ENCODE measurements around the gene SEMA3C.
A peak's percentile ranks its signal among the peaks of the same experiment; 100 is the strongest.

Gene SEMA3C

DNA sequence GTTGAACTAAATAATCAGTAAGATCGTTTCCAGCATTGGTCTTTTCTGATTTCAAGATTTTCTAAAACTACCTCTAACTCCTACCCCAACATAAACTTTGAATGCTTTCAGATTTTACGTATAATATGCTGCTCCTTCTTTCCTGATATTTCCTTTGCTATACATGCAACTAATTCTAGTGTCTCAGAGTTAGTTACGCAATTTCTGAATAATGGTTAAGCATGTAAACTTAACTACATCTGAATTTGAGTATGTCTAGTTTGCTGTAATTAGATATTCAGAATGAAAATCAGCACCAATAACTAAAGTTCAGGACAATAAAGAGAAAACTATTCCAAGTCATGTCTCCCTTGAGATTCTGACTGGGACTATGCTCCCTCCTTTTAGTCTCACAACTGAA lies 71.0 kb downstream of the SEMA3C start:
- no peak for DNase-seq

DNA sequence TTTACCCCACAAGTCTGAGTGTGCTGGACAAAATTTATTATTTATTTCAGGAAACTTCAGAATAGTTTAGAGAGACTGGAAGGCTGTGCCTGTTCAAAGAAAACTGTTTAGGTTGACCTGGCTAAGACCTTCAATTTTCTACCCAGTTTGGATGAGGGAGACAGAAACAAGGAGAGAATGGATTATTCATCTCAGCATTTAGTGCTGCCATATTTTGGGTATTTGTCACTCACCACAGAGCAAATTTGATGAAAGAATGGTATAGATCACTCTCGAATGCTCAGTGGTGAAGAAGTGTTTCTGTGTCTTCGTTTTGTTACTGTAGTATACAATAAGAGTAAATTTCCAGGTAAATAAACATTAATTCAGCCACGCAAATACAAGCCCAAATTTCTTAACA lies 71.8 kb downstream of the SEMA3C start:
- no peak for DNase-seq

DNA sequence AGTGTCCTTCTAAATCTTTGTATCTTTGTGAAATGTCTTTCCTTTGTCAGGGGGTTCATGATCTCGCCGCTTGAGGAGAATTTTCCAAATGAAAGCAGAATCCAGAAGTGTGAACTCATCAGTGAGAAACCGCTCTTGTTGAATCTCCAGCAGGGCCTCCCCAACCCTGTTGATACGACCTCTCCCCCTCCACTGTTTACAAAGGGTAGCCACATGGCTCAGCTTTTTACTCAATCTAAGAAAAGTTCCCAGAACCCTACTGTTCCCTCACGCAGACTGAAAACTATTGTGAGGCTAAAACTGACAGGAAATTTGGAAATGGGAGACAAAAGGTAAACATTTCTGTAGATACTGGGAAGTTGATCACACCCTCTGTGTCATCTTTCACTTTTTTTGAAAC lies 73.9 kb downstream of the SEMA3C start:
- no peak for DNase-seq

DNA sequence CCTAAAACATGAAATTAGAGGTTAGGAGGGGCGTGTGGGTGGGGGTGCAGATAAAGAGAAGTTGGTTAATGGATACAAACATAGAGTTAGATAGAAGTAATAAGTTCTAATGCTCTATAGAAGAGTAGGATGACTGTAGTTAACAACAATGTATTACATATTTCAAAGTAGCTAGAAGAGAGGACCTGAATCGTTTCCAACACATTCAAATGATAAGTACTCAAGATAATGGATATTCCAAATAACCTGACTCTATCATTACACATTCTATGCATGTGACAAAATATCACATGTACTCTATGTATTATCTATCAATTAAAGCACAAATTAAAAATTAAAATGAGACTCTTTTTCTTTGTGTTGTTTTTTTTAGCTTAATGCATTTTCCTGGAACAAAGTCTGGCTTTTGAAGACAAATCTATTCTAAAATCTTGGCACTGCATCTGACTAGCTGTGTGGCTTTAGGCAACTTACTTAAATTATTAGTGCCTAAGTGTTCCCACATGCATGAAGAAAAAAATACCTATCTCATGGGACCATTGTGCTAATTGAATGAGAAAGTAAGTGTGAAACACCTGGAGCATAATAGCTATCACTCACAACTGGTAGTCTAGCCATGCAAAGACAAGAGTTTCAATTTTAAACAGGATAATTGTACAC lies 75.7 kb downstream of the SEMA3C start:
- DNase-seq: no peak

DNA sequence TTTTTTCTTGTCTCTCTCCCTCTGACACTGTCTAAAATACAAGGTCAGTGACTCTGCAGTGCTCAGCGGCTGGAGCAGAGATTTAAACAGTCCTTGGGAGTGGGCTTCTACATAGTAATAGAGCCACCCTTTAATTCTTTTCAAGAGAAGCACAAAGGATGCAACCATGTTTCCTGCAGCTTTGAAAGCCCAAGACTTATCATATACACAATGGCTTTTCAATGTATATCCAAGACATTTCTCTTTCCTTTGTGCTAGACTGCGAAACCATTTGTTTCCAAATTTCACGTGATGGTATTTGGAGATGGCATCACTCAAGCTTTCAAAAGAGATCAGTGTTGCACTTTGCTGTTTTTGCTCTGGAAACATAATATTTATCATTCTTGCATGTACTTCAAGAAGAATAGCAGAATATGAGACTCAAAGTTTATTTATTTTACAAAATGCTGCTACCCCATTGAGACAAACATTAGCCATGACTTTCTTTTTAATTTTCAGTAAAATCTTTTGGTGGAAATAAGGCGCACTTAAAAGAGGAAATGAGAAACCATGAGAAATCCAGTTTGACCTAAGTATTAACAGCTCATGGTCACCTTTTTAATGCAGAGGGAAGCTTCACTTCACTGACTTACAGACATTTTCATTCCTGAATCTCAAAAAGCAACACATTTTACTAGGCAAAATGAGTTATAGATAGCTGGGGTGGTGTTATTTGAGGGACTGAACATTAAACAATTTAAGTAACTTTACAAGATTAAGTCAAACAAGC lies 76.6 kb downstream of the SEMA3C start:
- no peak for DNase-seq

DNA sequence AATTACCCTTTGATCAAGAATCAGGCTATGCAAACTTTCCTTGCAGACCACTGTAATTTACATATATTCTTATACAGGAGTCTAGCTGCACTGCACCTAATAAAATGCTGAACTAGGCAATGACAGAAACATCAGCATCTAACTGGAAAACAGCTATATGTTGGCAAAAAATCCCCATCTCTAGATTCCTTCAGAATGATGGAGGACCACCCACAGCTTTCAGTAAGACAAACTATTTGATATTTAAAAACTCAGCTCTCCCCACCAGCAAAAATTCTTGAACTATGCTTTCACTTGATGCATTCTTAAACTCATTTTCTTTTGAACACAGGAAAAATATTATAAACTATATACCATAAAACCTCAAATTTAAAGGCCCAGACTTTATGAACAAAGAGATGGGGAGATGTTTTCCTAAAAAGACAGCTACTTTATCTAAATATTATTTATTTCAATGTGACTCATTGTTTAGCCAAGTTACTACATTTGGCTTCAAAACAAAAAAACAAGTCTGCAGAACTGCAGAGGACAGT lies 77.4 kb downstream of the SEMA3C start:
- DNase-seq: peak; percentile 63 to 69

DNA sequence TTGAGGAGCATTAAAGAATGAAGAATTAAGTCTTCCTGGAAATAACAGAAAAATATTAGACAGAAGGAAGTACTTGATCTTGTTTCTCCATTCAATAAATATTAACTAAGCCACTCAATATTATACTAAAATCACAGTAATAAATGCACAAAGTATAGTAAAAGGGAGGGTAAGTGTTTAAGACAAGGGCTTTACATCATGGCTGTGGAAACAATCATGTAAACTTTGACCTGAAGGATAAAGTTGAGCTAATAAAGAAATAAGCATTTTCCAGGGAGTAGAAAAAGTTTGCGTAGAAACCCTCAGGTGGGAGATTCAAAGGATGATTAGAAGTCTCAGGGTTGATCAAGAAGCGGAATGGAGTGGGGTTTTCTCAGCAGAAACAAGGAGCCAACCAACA lies 78.2 kb downstream of the SEMA3C start:
- no peak for DNase-seq

DNA sequence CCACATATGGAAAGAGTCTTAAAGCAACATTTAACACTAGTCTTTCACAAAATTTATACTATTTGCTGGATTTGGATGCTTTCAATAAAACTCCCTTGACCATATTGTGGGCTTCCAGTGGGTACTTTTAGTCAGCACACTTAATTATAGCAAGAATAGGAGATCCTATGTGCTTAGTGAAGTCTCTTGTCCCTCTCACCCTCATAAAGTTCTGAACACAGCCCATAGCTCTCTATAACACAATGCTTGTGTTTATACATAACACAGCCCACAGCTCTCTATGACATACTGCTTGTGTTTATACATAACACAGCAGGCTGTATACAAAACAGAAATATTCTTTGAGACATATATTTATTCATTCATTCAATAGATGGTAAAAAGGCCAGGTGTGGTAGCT lies 79.0 kb downstream of the SEMA3C start:
- DNase-seq: no peak

DNA sequence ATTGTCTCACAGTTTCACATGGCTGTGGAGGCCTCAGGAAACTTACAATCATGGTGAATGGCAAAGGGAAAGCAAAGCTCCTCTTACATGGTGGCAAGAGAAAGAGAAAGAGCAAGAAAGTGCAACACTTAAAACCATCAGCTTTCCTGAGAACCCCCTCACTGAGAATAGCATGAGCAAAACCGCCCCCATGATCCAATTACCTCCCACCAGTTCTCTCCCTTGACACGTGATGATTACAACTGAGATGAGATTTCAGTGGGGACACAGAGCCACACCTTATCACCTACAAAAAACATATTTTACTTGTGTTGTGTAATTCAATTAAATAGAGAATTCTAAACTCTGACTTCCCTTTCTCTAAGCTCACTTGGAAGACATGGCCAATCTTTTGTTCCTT lies 80.2 kb downstream of the SEMA3C start:
- DNase-seq: no peak

DNA sequence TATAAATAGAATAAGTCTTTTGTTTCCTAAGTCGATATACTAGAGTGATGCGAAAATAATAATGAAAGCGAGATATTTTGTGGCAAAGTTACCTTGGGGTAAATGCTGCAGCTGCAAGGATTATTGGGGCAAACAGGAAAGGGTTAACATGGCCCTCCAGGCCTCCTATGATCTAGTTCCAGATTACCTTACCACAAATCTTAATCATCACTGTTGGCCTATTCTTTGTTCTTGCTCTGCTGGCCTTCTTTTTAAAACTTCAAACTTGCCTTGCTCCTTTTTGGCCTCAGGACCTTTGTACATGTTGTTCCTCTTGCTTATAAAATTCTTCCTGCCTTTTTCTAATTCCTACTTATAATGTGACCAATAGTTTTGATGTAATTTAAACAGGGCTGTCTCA lies 81.5 kb downstream of the SEMA3C start:
- DNase-seq: no peak

DNA sequence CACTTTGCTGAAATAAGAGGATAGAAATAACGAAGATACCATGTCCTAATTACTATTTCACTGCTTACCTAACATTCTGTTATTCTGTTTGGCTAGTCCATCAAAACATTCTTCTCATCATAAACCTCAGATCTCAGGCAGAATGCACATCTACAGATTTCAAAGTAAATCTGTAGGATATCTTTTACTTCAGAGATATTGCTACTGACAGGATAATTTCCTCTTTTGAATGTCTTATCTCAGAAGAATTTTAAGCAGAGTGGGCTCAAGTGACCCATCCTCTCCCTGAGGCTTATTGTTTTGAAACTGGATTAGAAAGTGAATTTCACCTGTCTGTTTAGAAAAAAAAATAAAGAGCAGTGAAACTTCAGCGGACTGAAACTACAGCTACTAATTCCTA lies 83.6 kb downstream of the SEMA3C start:
- DNase-seq: no peak

DNA sequence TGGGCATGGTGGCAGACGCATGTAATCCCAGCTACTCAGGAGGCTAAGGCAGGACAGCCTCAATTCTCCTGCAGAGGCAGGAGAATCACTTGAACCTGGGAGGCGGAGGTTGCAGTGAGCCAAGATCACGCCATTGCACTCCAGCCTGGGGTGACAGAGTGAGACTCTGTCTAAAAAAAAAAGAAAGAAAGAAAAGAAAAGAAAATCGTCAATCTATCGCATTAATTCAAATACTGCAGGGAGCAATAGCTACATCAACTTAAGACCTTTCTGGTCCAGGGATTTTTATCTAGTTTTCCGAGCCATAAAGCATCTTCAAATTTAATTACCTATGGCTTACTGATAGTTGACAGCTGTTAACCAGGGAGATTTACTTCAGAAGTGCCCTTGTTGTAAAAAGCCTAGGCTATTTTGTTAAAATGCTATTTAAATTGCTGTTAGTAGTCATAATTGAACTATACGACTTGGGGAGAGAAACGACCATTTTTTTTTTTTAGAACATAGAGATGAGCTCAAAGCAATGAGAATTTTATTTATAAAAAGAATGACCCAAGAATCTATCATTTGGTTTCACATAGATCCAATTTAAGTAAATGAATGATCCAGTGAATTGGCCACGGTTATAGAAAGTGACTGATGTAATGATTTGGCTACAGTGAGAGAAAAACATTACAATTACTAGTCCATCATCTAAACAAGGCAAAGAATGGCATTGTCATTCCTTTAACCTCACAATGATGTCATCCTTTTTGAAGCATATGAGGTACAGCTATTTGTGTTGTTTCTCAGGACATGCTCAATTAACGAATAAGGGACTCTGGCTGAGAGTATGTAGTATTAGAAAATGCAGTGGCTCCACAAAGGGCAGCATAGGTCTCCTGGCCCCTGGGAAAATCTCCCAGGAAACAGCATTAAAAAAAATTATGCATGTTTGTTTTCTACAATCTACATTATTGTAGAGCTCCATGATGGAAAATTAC lies 85.3 kb downstream of the SEMA3C start:
- DNase-seq: no peak

DNA sequence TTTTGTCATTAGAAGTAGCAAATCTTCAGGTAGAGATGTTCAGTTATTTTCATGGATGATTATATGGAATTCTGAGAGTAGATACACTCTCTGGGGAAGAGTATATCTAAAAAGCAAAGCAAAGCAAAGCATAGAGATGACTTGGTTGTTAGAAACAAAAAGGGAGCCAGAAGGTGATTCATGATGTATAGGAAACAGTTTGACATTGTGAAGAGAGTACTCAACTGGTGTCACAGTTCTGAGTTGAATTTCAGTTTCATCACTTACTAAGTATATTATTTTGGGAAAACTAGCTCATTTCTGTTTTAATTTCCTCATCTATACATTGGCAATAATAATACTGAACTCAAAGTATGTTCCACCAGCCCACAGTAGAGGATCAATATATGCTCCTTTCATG lies 86.8 kb downstream of the SEMA3C start:
- no peak for DNase-seq

DNA sequence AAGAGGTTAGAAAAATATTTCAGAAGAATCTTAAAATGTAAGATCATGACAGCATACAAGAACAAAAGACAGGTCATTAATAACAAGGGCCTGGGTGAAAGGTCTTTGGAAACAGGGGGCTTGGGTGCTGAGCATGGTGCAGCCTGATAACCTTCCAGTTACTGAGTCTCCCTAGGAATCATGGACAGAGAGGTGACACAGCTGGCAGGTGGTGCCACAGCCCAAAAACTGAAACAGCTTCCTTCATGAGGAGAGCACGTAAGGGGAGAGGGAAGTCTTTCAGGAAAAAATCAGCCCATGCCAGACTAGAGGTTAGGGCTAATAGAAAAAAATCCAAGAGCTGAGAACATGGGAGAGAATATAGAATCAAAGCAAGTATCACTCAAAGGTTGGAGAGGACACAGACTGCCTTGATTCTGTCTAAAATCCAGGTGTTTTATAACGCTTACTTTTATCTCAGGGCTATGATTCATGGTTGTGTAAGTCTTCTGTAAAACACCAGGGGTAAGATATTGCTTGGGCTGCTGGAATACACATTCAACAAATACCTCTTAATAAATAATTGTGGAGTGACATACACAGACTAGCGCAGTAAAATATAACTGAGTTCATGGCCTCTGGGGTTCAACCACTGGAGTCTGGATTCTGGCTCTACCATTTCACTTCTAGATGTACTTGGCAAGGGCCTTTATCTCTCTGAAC lies 88.1 kb downstream of the SEMA3C start:
- DNase-seq: no peak

DNA sequence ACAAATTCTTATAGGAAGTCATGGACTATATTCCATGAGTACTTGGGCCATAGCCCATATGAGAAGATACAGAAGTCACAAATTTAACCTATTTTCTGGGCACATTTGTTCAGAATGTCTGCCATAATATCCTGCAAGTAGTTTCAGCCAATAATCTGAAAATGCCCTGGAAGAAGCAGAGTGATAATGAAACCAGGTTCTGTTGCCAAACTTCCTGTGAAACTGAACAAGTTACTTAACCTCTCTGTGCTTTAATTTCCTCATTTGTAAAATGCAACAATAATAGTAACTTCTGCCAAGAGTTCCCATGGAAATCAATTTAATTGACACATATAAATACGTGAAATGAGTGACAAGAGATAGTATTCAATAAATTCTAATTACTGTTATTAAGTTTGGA lies 88.8 kb downstream of the SEMA3C start:
- no peak for DNase-seq

DNA sequence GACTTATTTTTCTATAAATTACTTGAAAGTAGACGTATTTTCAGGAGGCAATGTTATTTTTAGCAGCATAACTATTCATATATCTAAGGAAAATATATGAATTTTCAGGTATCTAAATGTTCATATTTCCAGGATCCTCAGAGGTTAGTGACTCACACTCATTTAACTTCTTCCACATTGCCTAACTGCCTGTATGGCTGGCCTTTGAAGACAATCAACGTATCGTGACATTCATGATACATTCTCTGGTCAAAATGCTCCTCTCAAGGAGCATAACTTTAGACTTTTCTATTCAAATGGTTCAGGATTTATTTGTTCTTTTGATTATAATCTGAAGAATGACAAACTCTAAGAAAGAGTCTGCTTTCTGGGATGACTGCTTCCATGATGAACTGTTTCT lies 89.3 kb downstream of the SEMA3C start:
- DNase-seq: no peak

DNA sequence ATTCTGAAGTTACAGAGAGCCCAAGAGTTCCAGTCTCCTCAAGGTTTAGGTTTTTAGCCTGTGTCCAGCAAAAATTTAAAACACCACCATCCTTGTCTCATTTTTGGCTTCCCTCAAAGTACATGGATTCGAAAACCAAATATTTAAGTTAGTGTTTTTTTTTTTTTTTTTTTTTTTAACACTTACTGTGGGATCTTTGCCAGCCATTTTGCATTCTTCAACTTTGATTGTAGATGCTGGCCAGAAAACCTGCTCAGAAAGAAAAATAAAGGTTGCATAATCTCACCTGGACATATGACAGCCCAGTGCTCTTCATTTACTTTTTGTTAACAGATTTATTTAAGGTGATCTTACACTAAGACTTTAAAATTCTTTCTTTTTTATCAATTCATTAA lies 91.6 kb downstream of the SEMA3C start:
- no peak for DNase-seq

DNA sequence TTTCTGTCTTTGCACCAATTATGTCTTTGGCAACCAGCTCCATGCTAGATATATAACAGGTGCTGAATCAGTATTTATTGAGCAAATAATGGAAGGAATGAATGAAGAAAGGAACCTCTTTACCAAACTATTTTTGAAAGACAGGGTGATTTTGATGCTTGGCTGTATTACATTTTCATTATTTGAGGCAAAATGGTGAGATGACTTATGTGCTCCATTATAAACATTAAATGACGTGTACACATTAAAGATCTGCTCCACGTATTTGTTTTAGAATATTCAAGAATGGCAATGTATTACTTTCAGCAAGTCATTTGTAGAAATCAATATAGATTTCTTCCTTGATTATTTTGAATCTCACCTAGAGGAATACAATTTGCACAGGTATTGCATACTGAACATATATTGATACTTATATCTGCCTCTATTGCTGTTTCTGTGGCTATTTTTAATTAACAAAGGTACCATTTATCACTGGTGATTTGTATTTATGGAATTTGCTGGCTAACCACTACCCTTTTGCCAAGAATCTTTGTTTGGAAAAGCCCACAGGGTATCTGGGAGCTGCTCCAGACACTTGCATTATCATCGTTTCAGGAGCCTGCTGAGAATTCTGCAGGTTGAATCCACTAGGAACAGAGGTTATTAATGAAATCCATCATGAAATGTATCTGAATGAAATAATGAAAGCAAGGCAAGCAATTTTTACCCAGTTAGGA lies 92.2 kb downstream of the SEMA3C start:
- DNase-seq: no peak

DNA sequence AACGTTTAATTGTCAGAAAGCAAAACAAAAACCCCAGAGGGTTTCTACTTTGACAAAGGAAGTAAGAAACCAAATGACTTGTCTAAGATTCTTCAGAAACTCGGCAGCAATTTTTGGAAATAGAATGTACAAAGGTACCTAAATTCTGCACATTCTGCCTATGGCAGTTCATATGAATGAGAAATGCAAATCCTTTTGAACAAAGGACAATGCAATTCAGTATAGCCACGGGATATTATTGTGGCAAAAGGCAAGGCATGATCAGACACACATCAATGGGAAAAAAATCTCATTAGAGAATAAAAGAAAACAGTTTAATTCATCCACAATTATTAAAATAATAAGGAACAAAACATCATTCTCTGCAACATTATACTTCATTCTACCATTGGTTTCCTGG lies 93.4 kb downstream of the SEMA3C start:
- DNase-seq: peak; percentile 70 to 85

DNA sequence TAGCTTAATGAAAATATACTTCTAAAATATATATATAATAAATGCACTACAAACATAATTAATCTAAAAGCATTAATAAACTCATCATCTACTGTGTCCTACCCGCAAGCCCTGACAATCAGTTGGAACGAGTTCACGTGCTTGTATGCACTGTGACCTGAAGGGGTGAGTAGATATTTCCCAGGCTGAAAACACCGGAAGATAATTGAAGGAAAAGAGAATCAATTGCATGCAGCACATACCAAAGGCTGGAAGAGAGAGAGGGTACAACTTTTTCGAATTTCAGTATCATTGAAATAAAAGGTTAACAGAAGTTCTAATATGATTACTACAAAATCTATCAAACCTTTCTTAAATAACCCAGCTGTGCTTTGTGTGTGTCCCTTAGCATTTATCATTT lies 94.6 kb downstream of the SEMA3C start:
- DNase-seq: peak in 1 of 2 experiments; percentile 7

DNA sequence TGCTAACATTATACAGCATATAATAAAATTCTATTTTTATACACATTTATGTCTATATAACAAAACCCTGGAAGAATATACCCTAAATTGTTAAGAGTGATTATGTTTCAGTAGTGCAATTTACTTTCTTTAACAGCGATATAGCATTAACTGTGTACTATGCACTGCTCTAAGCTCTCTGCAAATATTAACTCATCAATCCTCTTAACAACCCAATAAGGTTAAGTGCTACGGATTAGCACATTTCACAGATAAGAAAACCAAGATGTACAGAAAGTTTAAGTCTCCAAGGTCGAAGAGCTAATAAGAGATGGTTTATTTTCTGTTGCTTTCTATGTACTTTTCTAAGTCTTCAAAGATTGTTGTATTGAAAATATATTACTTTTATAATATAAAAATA lies 95.8 kb downstream of the SEMA3C start:
- no peak for DNase-seq

DNA sequence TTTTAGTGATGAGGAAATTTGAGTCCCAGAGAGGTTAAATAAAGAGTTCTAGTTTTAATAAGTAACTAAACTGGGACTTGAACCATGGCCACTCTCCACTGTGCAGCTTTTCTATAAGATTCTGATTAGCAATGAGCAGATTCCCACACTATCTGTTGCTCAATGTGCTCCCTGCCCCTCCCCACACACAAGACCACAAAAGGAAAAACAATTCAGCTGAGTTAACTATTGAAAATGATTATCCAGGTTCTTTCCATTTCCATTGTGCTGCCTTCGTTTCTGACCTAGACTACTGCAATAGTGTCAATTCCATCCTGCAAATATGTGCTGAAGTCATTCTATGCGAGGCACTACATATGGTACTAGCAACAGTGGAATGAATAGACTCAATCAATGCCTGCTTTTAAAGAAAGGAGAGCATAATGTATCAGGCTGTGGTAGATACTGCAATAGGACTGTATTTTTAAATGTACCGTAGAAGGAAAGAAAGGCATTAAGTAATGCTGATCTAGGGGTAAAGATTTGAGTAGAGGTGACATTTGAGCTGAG lies 97.0 kb downstream of the SEMA3C start:
- no peak for DNase-seq

Measured in NCI-H526 (cell line).